IPS-18c (cell line): ENCODE measurements around the gene SEL1L3.

Experiments used
- H3K4me3 ChIP-seq: 2 replicates; pipeline ENCODE4 v1.7.0; 2013; ENCODE audit warnings: low read depth, mild to moderate bottlenecking, low read length, moderate library complexity; ENCODE audit not compliant: insufficient read depth
- H3K9me3 ChIP-seq: one replicate; pipeline ENCODE4 v1.6.1; 2013; ENCODE audit warnings: mild to moderate bottlenecking, low read length, moderate library complexity; ENCODE audit not compliant: control insufficient read depth, insufficient read depth

Gene SEL1L3

GRCh38 chr4:25755911-25756310 lies 106.9 kb downstream of the SEL1L3 start:
- Histone ChIP-seq H3K4me3 (no peak overlapping the region), H3K9me3 (no peaks in the 10 kb centered on the region)

GRCh38 chr4:25753239-25753638 lies 109.5 kb downstream of the SEL1L3 start:
- Histone ChIP-seq H3K9me3 (no peaks in the 10 kb centered on the region), H3K4me3 (no peak overlapping the region)

- Histone ChIP-seq H3K9me3 (no peaks in the 10 kb centered on the region), H3K4me3 (no peak overlapping the region)
Measured at GRCh38 chr4:25750874-25751273, 111.9 kb downstream of the SEL1L3 start.

- no peaks in the 10 kb centered on the region for H3K9me3 ChIP-seq
- H3K4me3 ChIP-seq = no peak overlapping the region
Measured at GRCh38 chr4:25749150-25749794, 113.5 kb downstream of the SEL1L3 start.

DNA sequence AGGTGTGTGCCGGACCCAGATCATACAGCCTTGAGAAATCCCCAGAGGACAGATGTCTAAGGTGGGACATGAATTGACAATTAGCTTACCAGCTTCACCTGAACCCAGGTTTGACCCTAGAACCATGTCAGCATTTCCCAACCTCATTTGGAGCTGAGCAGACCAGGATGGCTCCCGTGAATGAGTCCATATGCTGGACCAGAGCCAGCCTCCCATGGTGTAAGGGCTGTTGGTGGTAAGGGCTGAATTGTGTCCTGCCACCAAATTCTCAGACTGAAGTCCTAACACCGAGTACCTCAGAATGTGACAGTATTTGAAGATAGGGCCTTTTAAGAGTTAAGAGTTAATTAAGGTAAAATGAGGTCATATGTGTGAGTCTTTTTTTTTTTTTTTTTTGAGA lies 118.8 kb downstream of the SEL1L3 start:
- H3K4me3 ChIP-seq = no peak overlapping the region
- H3K9me3 ChIP-seq = peaks cover 2% of the 10 kb centered on the region

- Histone ChIP-seq H3K9me3 (no peaks in the 10 kb centered on the region), H3K4me3 (no peak overlapping the region)
Measured at GRCh38 chr4:25729564-25729963, 133.2 kb downstream of the SEL1L3 start.

DNA sequence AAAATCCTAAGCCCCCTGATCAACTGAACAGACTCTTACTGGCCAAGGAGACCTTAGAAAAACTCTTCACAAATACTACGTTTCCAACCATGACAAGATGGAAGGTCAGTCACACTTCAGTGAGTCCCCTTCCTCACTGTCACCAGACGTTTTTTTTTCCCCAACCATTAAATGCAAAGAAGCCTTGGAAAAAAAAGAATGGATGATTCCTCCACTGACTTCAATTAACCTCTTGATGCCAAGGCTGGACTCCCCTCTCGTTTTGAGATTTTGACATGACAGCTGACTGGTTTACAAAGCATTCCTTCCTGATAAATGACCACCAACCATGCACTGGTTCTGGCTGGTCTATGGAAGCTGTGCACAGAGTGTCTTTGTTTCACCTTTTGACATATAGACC lies 133.9 kb downstream of the SEL1L3 start:
- no peaks in the 10 kb centered on the region for H3K9me3 ChIP-seq
- no peak overlapping the region for H3K4me3 ChIP-seq

DNA sequence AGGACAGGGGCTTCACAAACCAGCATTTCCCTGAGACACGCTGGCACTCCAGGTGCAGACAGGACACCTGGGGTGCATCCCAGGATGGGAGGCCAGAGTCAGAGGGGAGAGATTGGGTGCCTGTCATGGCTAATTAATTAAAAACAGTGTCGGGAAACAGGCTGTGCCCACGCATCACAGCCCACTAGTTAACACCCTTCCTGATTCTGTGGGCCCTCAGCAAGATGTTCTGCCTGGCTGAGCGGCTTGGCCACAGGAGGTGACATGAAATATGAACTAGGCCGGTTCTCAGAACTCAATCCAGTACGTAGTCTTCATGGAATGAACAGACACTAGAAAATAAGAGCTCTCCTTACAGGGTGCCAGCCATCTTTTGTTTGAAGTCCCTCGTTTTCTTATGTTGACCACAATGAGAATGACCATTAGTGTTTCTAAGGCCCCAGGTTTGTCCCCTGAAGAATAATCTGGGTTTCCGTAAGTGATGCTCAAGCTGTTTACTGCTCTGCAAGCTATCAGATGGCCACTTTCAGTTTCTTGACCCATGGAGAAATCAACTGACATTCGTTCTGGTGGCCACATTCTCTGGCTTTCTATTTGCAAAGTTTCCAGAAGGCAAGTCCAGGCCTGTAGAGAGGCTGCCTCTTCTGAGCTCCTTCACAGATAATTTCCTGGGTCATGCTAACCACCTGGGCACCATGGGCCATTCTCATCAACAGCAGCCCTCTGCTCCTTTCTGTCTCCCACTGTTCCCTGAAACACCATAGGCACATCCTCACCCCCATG lies 134.9 kb downstream of the SEL1L3 start:
- Histone ChIP-seq H3K9me3 (no peaks in the 10 kb centered on the region), H3K4me3 (no peak overlapping the region)

- Histone ChIP-seq H3K9me3 (no peaks in the 10 kb centered on the region), H3K4me3 (no peak overlapping the region)
Measured at GRCh38 chr4:25725870-25726269, 136.9 kb downstream of the SEL1L3 start.

DNA sequence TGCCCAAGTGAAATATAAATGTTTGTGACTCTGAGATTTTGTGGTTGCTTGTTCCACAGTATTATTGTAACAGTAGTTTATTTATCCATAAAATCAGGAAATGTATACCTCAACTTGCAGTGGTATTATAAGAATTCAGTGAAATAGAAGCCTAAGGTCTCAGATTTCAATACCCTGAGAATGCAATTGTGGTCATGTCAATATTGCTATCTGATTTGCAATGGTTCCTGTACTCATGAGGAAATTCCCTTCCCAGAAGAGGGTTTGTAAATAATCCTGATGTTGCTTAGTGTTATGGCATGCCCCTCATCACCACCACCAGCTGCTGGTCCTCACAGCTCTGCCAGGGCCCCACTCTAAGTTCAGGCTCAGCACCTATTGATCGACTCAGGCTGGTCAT lies 139.4 kb downstream of the SEL1L3 start:
- no peak overlapping the region for H3K4me3 ChIP-seq
- H3K9me3 ChIP-seq = no peaks in the 10 kb centered on the region

- Histone ChIP-seq H3K9me3 (no peaks in the 10 kb centered on the region), H3K4me3 (no peak overlapping the region)
Measured at GRCh38 chr4:25722964-25723363, 139.8 kb downstream of the SEL1L3 start.

- no peaks in the 10 kb centered on the region for H3K9me3 ChIP-seq
- H3K4me3 ChIP-seq = no peak overlapping the region
Measured at GRCh38 chr4:25713812-25714211, 149.0 kb downstream of the SEL1L3 start.

GRCh38 chr4:25712611-25713010 lies 150.2 kb downstream of the SEL1L3 start:
- H3K4me3 ChIP-seq = no peak overlapping the region
- no peaks in the 10 kb centered on the region for H3K9me3 ChIP-seq

GRCh38 chr4:25710637-25711036 lies 152.2 kb downstream of the SEL1L3 start:
- Histone ChIP-seq H3K9me3 (no peaks in the 10 kb centered on the region), H3K4me3 (no peak overlapping the region)

DNA sequence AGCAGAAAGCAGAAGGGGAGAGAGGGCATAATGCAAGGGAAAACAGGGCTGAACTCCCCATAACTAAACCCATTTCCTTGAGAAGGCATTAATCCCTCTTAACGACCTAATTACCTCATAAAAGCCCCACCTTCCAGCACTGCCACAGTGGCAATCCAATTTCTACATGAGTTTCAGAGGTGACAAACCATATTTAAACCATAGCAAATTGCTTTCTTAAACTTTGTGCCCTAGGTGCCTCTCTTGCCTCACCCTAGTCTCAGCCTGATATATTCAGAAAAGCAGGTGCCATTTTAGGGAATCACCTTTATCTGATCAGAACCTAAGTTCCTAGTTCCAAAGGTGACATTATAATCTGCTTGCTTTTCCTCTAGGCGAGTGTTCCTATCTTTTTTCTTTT lies 158.3 kb downstream of the SEL1L3 start:
- Histone ChIP-seq H3K4me3 (no peak overlapping the region), H3K9me3 (no peaks in the 10 kb centered on the region)

GRCh38 chr4:25703731-25704388 lies 158.9 kb downstream of the SEL1L3 start:
- Histone ChIP-seq H3K4me3 (no peak overlapping the region), H3K9me3 (no peaks in the 10 kb centered on the region)

DNA sequence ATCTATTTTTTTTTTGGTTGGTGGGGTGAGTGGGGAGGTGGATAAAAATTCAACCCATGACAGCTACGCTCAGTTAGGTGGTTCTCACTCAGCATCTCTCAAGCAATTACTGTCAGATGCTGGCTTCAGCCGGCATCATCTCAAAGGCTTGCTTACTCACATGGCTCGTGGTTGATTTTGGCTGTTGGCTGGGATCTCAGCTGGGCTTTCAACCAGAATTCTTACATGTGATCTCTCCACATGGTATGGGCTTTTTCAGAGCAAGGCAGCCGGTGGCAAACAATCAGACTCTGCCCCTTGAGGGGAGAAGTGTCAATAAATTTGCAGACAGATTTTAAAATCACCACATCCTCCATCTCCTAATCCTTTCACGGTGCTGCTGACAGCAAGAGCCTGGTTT lies 159.9 kb downstream of the SEL1L3 start:
- Histone ChIP-seq H3K9me3 (no peaks in the 10 kb centered on the region), H3K4me3 (no peak overlapping the region)

GRCh38 chr4:25700661-25701060 lies 162.1 kb downstream of the SEL1L3 start:
- peaks cover 3% of the 10 kb centered on the region for H3K9me3 ChIP-seq
- no peak overlapping the region for H3K4me3 ChIP-seq
